ENCODE results near the gene RAP2A.

RAP2A gene

DNA sequence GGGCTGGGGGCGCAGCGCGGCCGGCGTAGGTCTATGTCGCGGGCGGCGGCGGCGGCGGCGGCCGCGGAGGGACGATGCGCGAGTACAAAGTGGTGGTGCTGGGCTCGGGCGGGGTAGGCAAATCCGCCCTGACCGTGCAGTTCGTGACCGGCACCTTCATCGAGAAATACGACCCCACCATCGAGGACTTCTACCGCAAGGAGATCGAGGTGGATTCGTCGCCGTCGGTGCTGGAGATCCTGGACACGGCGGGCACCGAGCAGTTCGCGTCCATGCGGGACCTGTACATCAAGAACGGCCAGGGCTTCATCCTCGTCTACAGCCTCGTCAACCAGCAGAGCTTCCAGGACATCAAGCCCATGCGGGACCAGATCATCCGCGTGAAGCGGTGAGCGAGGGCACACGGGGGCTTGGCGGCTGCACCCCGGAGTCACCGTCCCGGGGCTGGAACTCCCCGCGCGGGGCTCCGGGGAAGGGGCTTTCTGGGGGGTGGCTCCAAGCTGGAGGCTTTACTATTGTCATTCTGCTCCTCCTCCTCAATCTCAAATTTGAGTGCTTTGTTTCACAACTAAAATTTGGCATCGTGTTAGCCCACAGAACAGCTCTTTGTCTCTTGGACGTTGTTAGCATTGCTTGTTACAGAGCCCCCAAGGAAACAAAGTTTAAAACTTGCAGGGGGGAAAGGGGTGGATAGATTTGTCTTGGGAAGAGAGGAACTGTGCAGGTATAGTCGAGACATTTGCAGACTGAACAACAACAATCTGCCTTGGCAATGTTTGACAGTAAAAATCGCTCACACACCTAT is 630 bp downstream of the RAP2A start:
- Histone ChIP-seq H3K4me1 (ENCODE audit: control insufficient read depth, insufficient read depth, low read length) (peaks cover 4% of the 10 kb centered on the region), H3K9ac (ENCODE audit: low read length in 2 of 2) (peak overlapping the region; percentile 57 to 68), H3K9me3 (ENCODE audit: control insufficient read depth in 2 of 2, low read length in 2 of 2) (no peaks in the 10 kb centered on the region), H3K27me3 (ENCODE audit: control insufficient read depth in 1 of 2, insufficient read depth in 2 of 2, low read length in 2 of 2) (no peaks in the 10 kb centered on the region), H3K4me3 (ENCODE audit: low read length in 2 of 2) (peak overlapping the region; percentile 63 to 82), H3K36me3 (ENCODE audit: control insufficient read depth in 2 of 2, insufficient read depth in 2 of 2, low read length in 2 of 2) (no peaks in the 10 kb centered on the region), H3K27ac (ENCODE audit: low read length) (no peak overlapping the region)

DNA sequence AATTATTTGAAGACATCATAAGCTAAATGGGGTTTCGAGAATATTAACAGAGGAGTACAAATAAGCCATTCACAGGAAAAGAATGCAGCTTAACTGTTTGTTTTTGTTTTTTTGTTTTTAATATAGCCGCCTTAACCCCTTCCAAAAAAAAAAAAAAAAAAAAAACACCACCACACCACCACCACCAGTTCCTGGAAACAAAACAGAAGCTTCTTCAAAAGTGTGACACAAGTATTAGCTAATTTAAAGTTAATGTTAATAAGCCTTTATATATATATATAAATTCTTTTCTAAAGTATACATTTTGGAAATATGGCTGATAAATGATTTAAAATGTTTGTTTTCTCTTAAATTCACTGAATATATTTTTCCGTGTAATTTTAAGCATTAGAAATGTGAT is 1.4 kb downstream of the RAP2A start:
- H3K9me3 ChIP-seq (ENCODE audit: control insufficient read depth in 2 of 2, low read length in 2 of 2): no peaks in the 10 kb centered on the region
- H3K27ac ChIP-seq (ENCODE audit: low read length): no peak overlapping the region
- peaks cover 4% of the 10 kb centered on the region for H3K4me1 ChIP-seq (ENCODE audit: control insufficient read depth, insufficient read depth, low read length)
- H3K9ac ChIP-seq (ENCODE audit: low read length in 2 of 2): no peak overlapping the region
- H3K27me3 ChIP-seq (ENCODE audit: control insufficient read depth in 1 of 2, insufficient read depth in 2 of 2, low read length in 2 of 2): no peaks in the 10 kb centered on the region
- no peaks in the 10 kb centered on the region for H3K36me3 ChIP-seq (ENCODE audit: control insufficient read depth in 2 of 2, insufficient read depth in 2 of 2, low read length in 2 of 2)
- H3K4me3 ChIP-seq (ENCODE audit: low read length in 2 of 2): peak overlapping the region; percentile 63 to 82

DNA sequence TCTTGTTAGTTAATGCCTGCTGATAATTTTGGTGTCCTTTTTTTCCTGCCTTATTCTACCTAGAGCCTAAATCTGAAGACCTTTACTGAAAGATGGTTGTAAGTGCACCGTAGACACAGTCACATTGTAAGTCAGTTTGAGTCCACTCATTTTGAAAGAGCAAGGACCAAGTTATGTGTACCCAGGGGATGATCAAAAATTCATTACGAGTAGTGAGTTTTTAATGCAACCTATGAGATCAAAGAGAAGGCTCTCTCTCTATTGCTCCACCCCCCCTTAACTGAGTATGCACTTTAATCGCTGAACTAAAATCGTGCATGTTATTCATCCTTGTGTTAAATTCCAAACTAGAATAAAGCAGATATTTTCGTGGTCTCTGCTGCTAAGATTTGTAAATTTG is 1.8 kb downstream of the RAP2A start:
- peak overlapping the region; percentile 57 to 63 for H3K4me3 ChIP-seq (ENCODE audit: low read length in 2 of 2)
- H3K27me3 ChIP-seq (ENCODE audit: control insufficient read depth in 1 of 2, insufficient read depth in 2 of 2, low read length in 2 of 2): no peaks in the 10 kb centered on the region
- peaks cover 4% of the 10 kb centered on the region for H3K4me1 ChIP-seq (ENCODE audit: control insufficient read depth, insufficient read depth, low read length)
- peak overlapping the region in 1 of 2 donors; percentile 36 for H3K9ac ChIP-seq (ENCODE audit: low read length in 2 of 2)
- H3K27ac ChIP-seq (ENCODE audit: low read length): no peak overlapping the region
- no peaks in the 10 kb centered on the region for H3K36me3 ChIP-seq (ENCODE audit: control insufficient read depth in 2 of 2, insufficient read depth in 2 of 2, low read length in 2 of 2)
- H3K9me3 ChIP-seq (ENCODE audit: control insufficient read depth in 2 of 2, low read length in 2 of 2): no peaks in the 10 kb centered on the region

DNA sequence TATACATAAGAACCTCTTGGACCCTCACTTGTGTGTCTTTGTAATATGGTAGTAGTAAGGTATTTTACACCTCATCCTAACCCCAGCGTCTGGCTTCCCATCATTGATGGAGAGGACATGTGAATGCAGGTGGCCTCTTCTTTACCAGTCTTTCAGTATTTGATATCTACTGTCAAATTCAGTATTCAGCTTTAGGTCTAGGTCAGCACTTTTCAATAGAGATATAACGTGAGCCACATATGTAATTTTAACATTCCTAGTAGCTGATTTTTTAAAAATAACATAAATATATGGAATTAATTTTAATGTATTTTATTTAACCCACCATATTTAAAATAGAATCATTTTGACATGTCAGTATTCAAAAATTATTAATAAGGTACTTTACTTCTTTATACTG is 2.9 kb downstream of the RAP2A start:
- no peak overlapping the region for H3K4me3 ChIP-seq (ENCODE audit: low read length in 2 of 2)
- no peak overlapping the region for H3K9ac ChIP-seq (ENCODE audit: low read length in 2 of 2)
- no peaks in the 10 kb centered on the region for H3K36me3 ChIP-seq (ENCODE audit: control insufficient read depth in 2 of 2, insufficient read depth in 2 of 2, low read length in 2 of 2)
- peaks cover 4% of the 10 kb centered on the region for H3K4me1 ChIP-seq (ENCODE audit: control insufficient read depth, insufficient read depth, low read length)
- H3K9me3 ChIP-seq (ENCODE audit: control insufficient read depth in 2 of 2, low read length in 2 of 2): no peaks in the 10 kb centered on the region
- H3K27ac ChIP-seq (ENCODE audit: low read length): no peak overlapping the region
- no peaks in the 10 kb centered on the region for H3K27me3 ChIP-seq (ENCODE audit: control insufficient read depth in 1 of 2, insufficient read depth in 2 of 2, low read length in 2 of 2)

DNA sequence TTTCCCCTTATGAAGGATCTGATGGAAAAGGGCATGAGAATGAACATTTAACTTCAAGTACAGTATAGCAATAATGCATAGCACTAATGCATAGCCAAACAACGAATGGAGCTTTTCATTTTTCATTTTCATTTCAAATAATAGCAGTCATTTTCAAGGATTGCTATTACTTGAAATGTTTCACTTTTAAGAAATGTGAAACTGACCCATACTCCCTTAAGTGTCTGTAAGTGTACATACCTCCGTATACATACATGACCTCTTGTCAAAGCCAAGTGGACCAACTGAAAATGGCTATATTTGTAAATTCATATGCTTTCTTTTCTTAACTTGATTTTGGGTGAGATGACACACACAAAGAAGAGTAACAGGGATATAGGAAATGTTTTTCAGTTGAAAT is 3.8 kb downstream of the RAP2A start:
- Histone ChIP-seq H3K4me1 (ENCODE audit: control insufficient read depth, insufficient read depth, low read length) (no peaks in the 10 kb centered on the region), H3K9ac (ENCODE audit: low read length in 2 of 2) (no peak overlapping the region), H3K27ac (ENCODE audit: low read length) (no peak overlapping the region), H3K27me3 (ENCODE audit: control insufficient read depth in 1 of 2, insufficient read depth in 2 of 2, low read length in 2 of 2) (no peaks in the 10 kb centered on the region), H3K36me3 (ENCODE audit: control insufficient read depth in 2 of 2, insufficient read depth in 2 of 2, low read length in 2 of 2) (no peaks in the 10 kb centered on the region), H3K9me3 (ENCODE audit: control insufficient read depth in 2 of 2, low read length in 2 of 2) (no peaks in the 10 kb centered on the region), H3K4me3 (ENCODE audit: low read length in 2 of 2) (no peak overlapping the region)

DNA sequence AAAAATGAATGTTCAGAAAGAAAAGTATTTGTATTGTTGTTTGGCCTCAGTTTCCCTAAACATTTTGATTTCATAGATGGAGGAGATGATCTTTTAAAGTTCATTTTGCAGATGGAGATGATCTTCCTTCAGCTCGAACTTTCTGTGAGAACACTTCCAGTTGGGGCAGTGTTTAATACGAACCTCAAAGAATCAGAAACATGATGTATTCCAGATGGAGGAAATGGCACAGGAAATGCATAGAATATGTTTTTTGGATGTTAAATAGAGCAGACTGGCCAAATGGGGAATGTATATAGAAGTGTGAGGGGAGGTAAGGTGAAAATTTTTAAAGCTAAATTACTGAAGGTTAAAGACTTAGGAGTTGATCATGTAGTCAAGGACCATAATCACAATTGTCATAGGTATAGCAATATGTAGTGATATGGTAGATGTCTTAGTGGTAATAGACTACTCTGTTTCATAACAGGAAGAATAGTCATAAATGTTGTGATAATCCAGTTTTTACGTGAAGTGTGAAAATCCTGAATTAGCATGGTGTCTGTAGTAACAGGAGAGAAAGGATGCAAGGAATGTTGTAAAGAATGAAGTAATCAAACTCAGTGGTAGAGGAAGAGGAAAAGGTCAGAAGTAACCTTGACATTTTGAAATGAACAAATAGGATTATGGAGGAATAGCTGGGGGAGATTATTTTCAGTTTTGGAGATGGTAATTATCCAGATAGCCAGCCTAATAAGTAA is 5.1 kb downstream of the RAP2A start:
- H3K9me3 ChIP-seq (ENCODE audit: control insufficient read depth in 2 of 2, low read length in 2 of 2): no peaks in the 10 kb centered on the region
- no peak overlapping the region for H3K27ac ChIP-seq (ENCODE audit: low read length)

DNA sequence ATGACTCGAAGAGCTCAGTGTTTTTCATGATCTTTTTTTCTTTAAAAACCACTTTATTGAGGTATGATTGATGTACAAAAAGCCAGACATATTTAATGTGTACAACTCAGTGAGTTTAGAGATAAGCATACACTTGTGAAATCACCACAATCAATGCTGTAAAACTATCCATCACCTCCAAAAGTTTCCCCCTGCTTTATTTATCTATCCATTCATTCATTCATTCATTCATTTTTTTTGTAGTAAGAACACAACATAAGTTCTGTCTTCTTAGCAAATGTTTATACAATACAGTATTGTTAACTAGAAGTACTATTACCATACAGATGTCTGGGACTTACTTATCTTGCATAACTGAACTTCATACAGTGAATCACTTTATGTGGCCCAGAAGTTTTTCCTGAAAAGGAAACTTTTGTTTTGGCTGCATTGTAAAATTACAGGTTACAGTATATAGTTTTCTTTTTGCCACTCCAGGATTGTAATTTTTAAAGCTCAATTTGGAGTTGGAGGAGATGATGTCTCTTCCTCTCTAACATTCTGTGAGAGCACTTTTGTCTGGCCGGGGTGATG is 6.7 kb downstream of the RAP2A start:
- Histone ChIP-seq H3K9ac (ENCODE audit: low read length in 2 of 2) (no peak overlapping the region), H3K4me3 (ENCODE audit: low read length in 2 of 2) (no peak overlapping the region), H3K36me3 (ENCODE audit: control insufficient read depth in 2 of 2, insufficient read depth in 2 of 2, low read length in 2 of 2) (no peaks in the 10 kb centered on the region), H3K4me1 (ENCODE audit: control insufficient read depth, insufficient read depth, low read length) (no peaks in the 10 kb centered on the region), H3K27me3 (ENCODE audit: control insufficient read depth in 1 of 2, insufficient read depth in 2 of 2, low read length in 2 of 2) (no peaks in the 10 kb centered on the region), H3K27ac (ENCODE audit: low read length) (no peak overlapping the region), H3K9me3 (ENCODE audit: control insufficient read depth in 2 of 2, low read length in 2 of 2) (no peaks in the 10 kb centered on the region)

More for the DNA sequence above, 5.1 kb downstream of the RAP2A start:
- H3K9ac ChIP-seq (ENCODE audit: low read length in 2 of 2): no peak overlapping the region
- no peaks in the 10 kb centered on the region for H3K36me3 ChIP-seq (ENCODE audit: control insufficient read depth in 2 of 2, insufficient read depth in 2 of 2, low read length in 2 of 2)
- no peaks in the 10 kb centered on the region for H3K4me1 ChIP-seq (ENCODE audit: control insufficient read depth, insufficient read depth, low read length)
- no peak overlapping the region for H3K4me3 ChIP-seq (ENCODE audit: low read length in 2 of 2)
- H3K27me3 ChIP-seq (ENCODE audit: control insufficient read depth in 1 of 2, insufficient read depth in 2 of 2, low read length in 2 of 2): no peaks in the 10 kb centered on the region

DNA sequence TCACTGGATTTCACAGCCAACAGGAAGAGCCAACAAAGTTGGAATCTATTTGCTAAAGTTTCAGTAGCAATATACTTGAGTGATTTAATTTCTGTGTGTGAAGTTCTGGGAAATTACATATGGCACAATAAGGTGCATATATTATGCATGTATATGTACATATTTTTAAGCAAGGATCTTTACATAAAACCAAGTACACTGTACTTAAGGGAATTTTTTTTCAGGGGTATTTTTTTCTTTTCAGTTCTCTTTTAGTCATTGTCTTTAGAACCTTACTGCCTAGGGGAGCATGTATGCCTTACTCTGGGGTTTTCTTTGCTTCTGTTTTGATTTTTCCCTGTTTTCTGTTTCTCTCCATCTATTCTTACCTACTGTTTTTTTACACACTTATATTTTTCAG is 7.4 kb downstream of the RAP2A start:
- Histone ChIP-seq H3K27ac (ENCODE audit: low read length) (no peak overlapping the region), H3K9ac (ENCODE audit: low read length in 2 of 2) (no peak overlapping the region), H3K4me3 (ENCODE audit: low read length in 2 of 2) (no peak overlapping the region), H3K4me1 (ENCODE audit: control insufficient read depth, insufficient read depth, low read length) (no peaks in the 10 kb centered on the region), H3K27me3 (ENCODE audit: control insufficient read depth in 1 of 2, insufficient read depth in 2 of 2, low read length in 2 of 2) (no peaks in the 10 kb centered on the region), H3K36me3 (ENCODE audit: control insufficient read depth in 2 of 2, insufficient read depth in 2 of 2, low read length in 2 of 2) (no peaks in the 10 kb centered on the region), H3K9me3 (ENCODE audit: control insufficient read depth in 2 of 2, low read length in 2 of 2) (no peaks in the 10 kb centered on the region)

DNA sequence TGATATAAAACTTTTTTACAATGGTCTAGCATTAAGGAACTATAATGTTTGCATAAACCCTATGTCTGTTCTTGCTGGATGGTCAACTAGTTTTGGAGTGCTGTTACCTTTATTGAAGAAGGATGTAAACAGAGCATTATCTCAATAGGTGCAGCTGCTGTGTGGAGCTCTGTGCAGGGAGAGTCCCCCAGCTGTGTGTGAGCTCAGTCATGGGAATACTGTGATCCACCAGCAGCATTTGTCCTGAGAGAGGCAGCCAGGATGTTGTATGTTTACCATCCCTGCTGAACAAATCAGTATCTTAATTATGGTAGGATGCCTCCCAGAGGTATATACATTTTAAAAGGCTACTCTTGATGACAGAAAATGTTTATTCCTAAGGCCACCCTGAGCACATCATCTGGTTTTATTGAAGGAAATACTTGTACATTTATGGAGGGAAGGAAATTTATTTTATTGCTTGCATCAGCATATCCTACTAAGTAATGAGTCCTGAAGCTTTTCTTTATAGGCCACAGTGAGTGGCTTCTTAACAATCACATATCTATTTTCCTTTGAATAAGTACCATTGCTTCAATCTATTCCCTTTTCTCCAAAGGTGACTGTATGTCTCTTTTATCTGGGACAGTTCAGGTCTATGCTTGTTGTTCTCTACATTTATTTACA is 11.7 kb downstream of the RAP2A start:
- Histone ChIP-seq H3K9ac (ENCODE audit: low read length in 2 of 2) (no peak overlapping the region), H3K9me3 (ENCODE audit: control insufficient read depth in 2 of 2, low read length in 2 of 2) (no peaks in the 10 kb centered on the region), H3K36me3 (ENCODE audit: control insufficient read depth in 2 of 2, insufficient read depth in 2 of 2, low read length in 2 of 2) (no peaks in the 10 kb centered on the region), H3K4me1 (ENCODE audit: control insufficient read depth, insufficient read depth, low read length) (no peaks in the 10 kb centered on the region), H3K27ac (ENCODE audit: low read length) (no peak overlapping the region), H3K4me3 (ENCODE audit: low read length in 2 of 2) (no peak overlapping the region), H3K27me3 (ENCODE audit: control insufficient read depth in 1 of 2, insufficient read depth in 2 of 2, low read length in 2 of 2) (no peaks in the 10 kb centered on the region)

DNA sequence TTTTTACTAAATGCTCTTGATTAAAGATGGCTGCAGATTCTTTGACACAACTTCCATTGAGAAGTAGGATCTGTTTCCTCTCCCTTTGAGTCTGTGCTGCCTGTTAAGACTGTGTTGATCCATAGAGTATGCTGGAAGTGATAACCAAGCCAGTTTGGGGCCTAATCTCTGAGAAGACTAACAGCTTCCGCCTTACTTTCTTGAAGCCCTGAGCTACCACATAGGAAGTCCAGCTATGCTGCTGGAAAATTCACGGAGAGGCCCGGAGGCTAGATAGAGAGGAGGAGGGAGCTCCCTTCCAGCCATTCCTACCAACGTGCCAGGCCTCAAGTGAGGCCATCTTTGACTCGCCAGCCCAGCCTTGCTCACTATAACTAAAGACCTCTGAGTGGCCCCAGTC is 12.5 kb downstream of the RAP2A start:
- H3K4me1 ChIP-seq (ENCODE audit: control insufficient read depth, insufficient read depth, low read length): no peaks in the 10 kb centered on the region
- no peaks in the 10 kb centered on the region for H3K9me3 ChIP-seq (ENCODE audit: control insufficient read depth in 2 of 2, low read length in 2 of 2)
- no peak overlapping the region for H3K27ac ChIP-seq (ENCODE audit: low read length)
- no peaks in the 10 kb centered on the region for H3K36me3 ChIP-seq (ENCODE audit: control insufficient read depth in 2 of 2, insufficient read depth in 2 of 2, low read length in 2 of 2)
- no peaks in the 10 kb centered on the region for H3K27me3 ChIP-seq (ENCODE audit: control insufficient read depth in 1 of 2, insufficient read depth in 2 of 2, low read length in 2 of 2)
- no peak overlapping the region for H3K4me3 ChIP-seq (ENCODE audit: low read length in 2 of 2)
- no peak overlapping the region for H3K9ac ChIP-seq (ENCODE audit: low read length in 2 of 2)
